ENCODE measurements around the gene HRH2.

The HRH2 gene

GRCh38 chr5:175697846-175698245 is 40.0 kb downstream of the HRH2 start:
- Histone ChIP-seq H3K36me3 (ENCODE audit: control insufficient read depth, insufficient read depth, low read length) (no peaks in the 10 kb centered on the region), H3K27me3 (ENCODE audit: control insufficient read depth, insufficient read depth, low read length) (no peaks in the 10 kb centered on the region), H3K9ac (ENCODE audit: low read length) (no peak overlapping the region), H3K4me1 (ENCODE audit: control insufficient read depth, insufficient read depth, low read length) (no peaks in the 10 kb centered on the region), H3K27ac (ENCODE audit: low read depth, low read length) (no peak overlapping the region), H3K4me3 (ENCODE audit: low read length) (no peak overlapping the region)

- Histone ChIP-seq H3K36me3 (ENCODE audit: control insufficient read depth, insufficient read depth, low read length) (no peaks in the 10 kb centered on the region), H3K27ac (ENCODE audit: low read depth, low read length) (no peak overlapping the region), H3K4me3 (ENCODE audit: low read length) (no peak overlapping the region), H3K27me3 (ENCODE audit: control insufficient read depth, insufficient read depth, low read length) (no peaks in the 10 kb centered on the region), H3K4me1 (ENCODE audit: control insufficient read depth, insufficient read depth, low read length) (no peaks in the 10 kb centered on the region), H3K9ac (ENCODE audit: low read length) (no peak overlapping the region)
These were observed 40.7 kb downstream of the HRH2 start for GRCh38 chr5:175698401-175699115.

- no peak overlapping the region for H3K9ac ChIP-seq (ENCODE audit: low read length)
- no peak overlapping the region for H3K27ac ChIP-seq (ENCODE audit: low read depth, low read length)
- no peaks in the 10 kb centered on the region for H3K27me3 ChIP-seq (ENCODE audit: control insufficient read depth, insufficient read depth, low read length)
- H3K36me3 ChIP-seq (ENCODE audit: control insufficient read depth, insufficient read depth, low read length) = no peaks in the 10 kb centered on the region
- H3K4me3 ChIP-seq (ENCODE audit: low read length) = no peak overlapping the region
- H3K4me1 ChIP-seq (ENCODE audit: control insufficient read depth, insufficient read depth, low read length) = no peaks in the 10 kb centered on the region
These were observed 43.1 kb downstream of the HRH2 start for GRCh38 chr5:175700991-175701390.

GRCh38 chr5:175701797-175702196 is 43.9 kb downstream of the HRH2 start:
- H3K36me3 ChIP-seq (ENCODE audit: control insufficient read depth, insufficient read depth, low read length) = no peaks in the 10 kb centered on the region

GRCh38 chr5:175706499-175706898 is 48.6 kb downstream of the HRH2 start:
- H3K27ac ChIP-seq (ENCODE audit: low read depth, low read length) = no peak overlapping the region
- H3K4me3 ChIP-seq (ENCODE audit: low read length) = no peak overlapping the region
- no peaks in the 10 kb centered on the region for H3K27me3 ChIP-seq (ENCODE audit: control insufficient read depth, insufficient read depth, low read length)
- H3K9ac ChIP-seq (ENCODE audit: low read length) = no peak overlapping the region
- no peaks in the 10 kb centered on the region for H3K4me1 ChIP-seq (ENCODE audit: control insufficient read depth, insufficient read depth, low read length)
- H3K36me3 ChIP-seq (ENCODE audit: control insufficient read depth, insufficient read depth, low read length) = no peaks in the 10 kb centered on the region

More at GRCh38 chr5:175701797-175702196, 43.9 kb downstream of the HRH2 start:
- no peak overlapping the region for H3K27ac ChIP-seq (ENCODE audit: low read depth, low read length)
- no peaks in the 10 kb centered on the region for H3K27me3 ChIP-seq (ENCODE audit: control insufficient read depth, insufficient read depth, low read length)
- no peaks in the 10 kb centered on the region for H3K4me1 ChIP-seq (ENCODE audit: control insufficient read depth, insufficient read depth, low read length)
- no peak overlapping the region for H3K4me3 ChIP-seq (ENCODE audit: low read length)
- H3K9ac ChIP-seq (ENCODE audit: low read length) = no peak overlapping the region

- H3K36me3 ChIP-seq (ENCODE audit: control insufficient read depth, insufficient read depth, low read length) = no peaks in the 10 kb centered on the region
- H3K9ac ChIP-seq (ENCODE audit: low read length) = no peak overlapping the region
- no peaks in the 10 kb centered on the region for H3K4me1 ChIP-seq (ENCODE audit: control insufficient read depth, insufficient read depth, low read length)
- H3K27me3 ChIP-seq (ENCODE audit: control insufficient read depth, insufficient read depth, low read length) = no peaks in the 10 kb centered on the region
- no peak overlapping the region for H3K4me3 ChIP-seq (ENCODE audit: low read length)
- no peak overlapping the region for H3K27ac ChIP-seq (ENCODE audit: low read depth, low read length)
These were observed 50.0 kb downstream of the HRH2 start for GRCh38 chr5:175707751-175708375.

GRCh38 chr5:175709276-175709781 is 51.5 kb downstream of the HRH2 start:
- H3K4me3 ChIP-seq (ENCODE audit: low read length) = no peak overlapping the region
- H3K27ac ChIP-seq (ENCODE audit: low read depth, low read length) = no peak overlapping the region
- no peaks in the 10 kb centered on the region for H3K36me3 ChIP-seq (ENCODE audit: control insufficient read depth, insufficient read depth, low read length)
- H3K9ac ChIP-seq (ENCODE audit: low read length) = no peak overlapping the region
- no peaks in the 10 kb centered on the region for H3K27me3 ChIP-seq (ENCODE audit: control insufficient read depth, insufficient read depth, low read length)
- no peaks in the 10 kb centered on the region for H3K4me1 ChIP-seq (ENCODE audit: control insufficient read depth, insufficient read depth, low read length)

- H3K27ac ChIP-seq (ENCODE audit: low read depth, low read length) = no peak overlapping the region
- no peaks in the 10 kb centered on the region for H3K4me1 ChIP-seq (ENCODE audit: control insufficient read depth, insufficient read depth, low read length)
- no peaks in the 10 kb centered on the region for H3K27me3 ChIP-seq (ENCODE audit: control insufficient read depth, insufficient read depth, low read length)
These were observed 52.5 kb downstream of the HRH2 start for GRCh38 chr5:175710326-175710725.

GRCh38 chr5:175711031-175711430 is 53.2 kb downstream of the HRH2 start:
- Histone ChIP-seq H3K4me1 (ENCODE audit: control insufficient read depth, insufficient read depth, low read length) (no peaks in the 10 kb centered on the region), H3K27me3 (ENCODE audit: control insufficient read depth, insufficient read depth, low read length) (no peaks in the 10 kb centered on the region), H3K4me3 (ENCODE audit: low read length) (no peak overlapping the region), H3K9ac (ENCODE audit: low read length) (no peak overlapping the region), H3K36me3 (ENCODE audit: control insufficient read depth, insufficient read depth, low read length) (no peaks in the 10 kb centered on the region), H3K27ac (ENCODE audit: low read depth, low read length) (no peak overlapping the region)

More at GRCh38 chr5:175710326-175710725, 52.5 kb downstream of the HRH2 start:
- H3K36me3 ChIP-seq (ENCODE audit: control insufficient read depth, insufficient read depth, low read length) = no peaks in the 10 kb centered on the region
- H3K4me3 ChIP-seq (ENCODE audit: low read length) = no peak overlapping the region
- H3K9ac ChIP-seq (ENCODE audit: low read length) = no peak overlapping the region

- Histone ChIP-seq H3K27ac (ENCODE audit: low read depth, low read length) (no peak overlapping the region), H3K4me1 (ENCODE audit: control insufficient read depth, insufficient read depth, low read length) (no peaks in the 10 kb centered on the region)
These were observed 53.8 kb downstream of the HRH2 start for GRCh38 chr5:175711472-175712312.

GRCh38 chr5:175712313-175712680 is 54.4 kb downstream of the HRH2 start:
- H3K36me3 ChIP-seq (ENCODE audit: control insufficient read depth, insufficient read depth, low read length) = no peaks in the 10 kb centered on the region
- no peak overlapping the region for H3K9ac ChIP-seq (ENCODE audit: low read length)
- H3K27me3 ChIP-seq (ENCODE audit: control insufficient read depth, insufficient read depth, low read length) = no peaks in the 10 kb centered on the region
- H3K4me3 ChIP-seq (ENCODE audit: low read length) = no peak overlapping the region
- no peak overlapping the region for H3K27ac ChIP-seq (ENCODE audit: low read depth, low read length)
- H3K4me1 ChIP-seq (ENCODE audit: control insufficient read depth, insufficient read depth, low read length) = no peaks in the 10 kb centered on the region

More at GRCh38 chr5:175711472-175712312, 53.8 kb downstream of the HRH2 start:
- Histone ChIP-seq H3K27me3 (ENCODE audit: control insufficient read depth, insufficient read depth, low read length) (no peaks in the 10 kb centered on the region), H3K4me3 (ENCODE audit: low read length) (no peak overlapping the region), H3K36me3 (ENCODE audit: control insufficient read depth, insufficient read depth, low read length) (no peaks in the 10 kb centered on the region), H3K9ac (ENCODE audit: low read length) (no peak overlapping the region)

GRCh38 chr5:175712681-175713085 is 54.8 kb downstream of the HRH2 start:
- Histone ChIP-seq H3K4me1 (ENCODE audit: control insufficient read depth, insufficient read depth, low read length) (no peaks in the 10 kb centered on the region), H3K36me3 (ENCODE audit: control insufficient read depth, insufficient read depth, low read length) (no peaks in the 10 kb centered on the region), H3K27me3 (ENCODE audit: control insufficient read depth, insufficient read depth, low read length) (no peaks in the 10 kb centered on the region), H3K27ac (ENCODE audit: low read depth, low read length) (no peak overlapping the region), H3K4me3 (ENCODE audit: low read length) (no peak overlapping the region), H3K9ac (ENCODE audit: low read length) (no peak overlapping the region)

Data from rectal smooth muscle tissue (tissue), 1 donor.